Stimulated activated CD4-positive, alpha-beta T cell treated with anti-CD3 and anti-CD28 coated beads, Interleukin-1b, Interleukin-23, amount 100 ng/mL, for 4 hours (primary cell): ENCODE measurements around the gene HSD17B11.
"Not testable (repeated sequence)": the region's sequence is repeated elsewhere in the genome, so short reads cannot be mapped to it uniquely, and the experiment has no call there.

Experiments
- DNase-seq, 2 donors: peaks; one replicate each; pipeline ENCODE4 v3.0.0-alpha.2; 2020; ENCODE audit warnings: low read depth in 2 of 2

The HSD17B11 gene

DNA sequence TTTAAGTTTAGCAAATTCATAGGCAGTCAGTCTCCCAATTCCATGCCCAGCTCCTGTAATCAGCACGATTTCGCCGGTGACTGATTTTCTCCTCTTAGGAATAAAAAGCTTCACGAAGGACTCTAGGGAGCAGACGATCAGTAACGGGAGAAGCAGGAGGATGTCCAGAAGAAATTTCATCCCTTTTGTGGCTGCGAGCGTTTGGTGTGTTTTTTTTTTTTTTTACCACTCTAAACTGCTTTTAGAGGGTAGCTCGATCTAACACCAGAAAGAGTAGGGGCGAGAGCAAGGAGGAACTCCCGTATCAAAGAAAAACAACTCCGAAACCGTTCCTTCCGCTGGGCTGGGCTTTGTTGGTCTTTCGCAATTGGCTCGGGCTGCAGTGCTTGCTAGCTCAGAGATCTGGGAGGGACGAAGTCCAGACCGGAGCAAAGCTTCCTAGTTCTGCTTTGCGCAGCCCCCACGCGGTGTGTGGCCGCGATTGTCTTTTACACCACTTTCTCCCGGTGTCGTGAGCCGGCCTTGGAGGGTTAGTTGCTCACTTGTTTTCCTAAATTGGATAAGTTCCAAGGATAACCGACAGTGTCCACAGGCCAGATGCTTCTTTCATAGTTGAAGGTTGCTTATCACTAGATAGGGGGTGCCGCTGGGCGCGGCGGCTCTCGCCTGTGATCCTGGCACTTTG, at the start of gene HSD17B11:
Gene HSD17B11, minus strand, starts transcription at position 298 of the 685 bp plus-strand sequence. Its CDS starts 118 bp downstream, at position 180.
- peak; percentile 47 to 54 for DNase-seq

DNA sequence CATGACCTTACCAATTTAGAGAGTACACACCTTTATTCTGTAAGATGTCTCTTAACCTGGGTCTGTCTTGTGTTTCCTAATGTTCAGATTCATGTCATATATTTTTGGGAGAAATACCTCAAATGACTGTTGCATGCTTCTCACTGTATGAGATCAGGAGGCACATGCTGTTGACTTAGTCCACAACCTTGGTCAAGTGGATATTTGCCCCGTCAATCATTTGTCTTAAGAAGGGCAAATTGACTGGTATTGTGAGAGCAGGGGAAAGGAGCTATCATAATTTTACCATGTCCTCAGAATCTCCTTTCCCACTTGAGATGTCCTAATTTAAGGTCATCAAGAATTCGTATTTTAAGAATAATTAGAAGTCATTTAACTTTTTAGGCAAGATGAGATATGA, 42.4 kb upstream of the HSD17B11 start:
- DNase-seq = no peak

GRCh38 chr4:87430038-87430437, 39.0 kb upstream of the HSD17B11 start:
- DNase-seq = no peak

- DNase-seq = no peak
These were observed 38.0 kb upstream of the HSD17B11 start for GRCh38 chr4:87428979-87429378.

- no peak for DNase-seq
These were observed 36.5 kb upstream of the HSD17B11 start for GRCh38 chr4:87427518-87427868.

GRCh38 chr4:87426865-87427517, 36.0 kb upstream of the HSD17B11 start:
- no peak for DNase-seq

DNA sequence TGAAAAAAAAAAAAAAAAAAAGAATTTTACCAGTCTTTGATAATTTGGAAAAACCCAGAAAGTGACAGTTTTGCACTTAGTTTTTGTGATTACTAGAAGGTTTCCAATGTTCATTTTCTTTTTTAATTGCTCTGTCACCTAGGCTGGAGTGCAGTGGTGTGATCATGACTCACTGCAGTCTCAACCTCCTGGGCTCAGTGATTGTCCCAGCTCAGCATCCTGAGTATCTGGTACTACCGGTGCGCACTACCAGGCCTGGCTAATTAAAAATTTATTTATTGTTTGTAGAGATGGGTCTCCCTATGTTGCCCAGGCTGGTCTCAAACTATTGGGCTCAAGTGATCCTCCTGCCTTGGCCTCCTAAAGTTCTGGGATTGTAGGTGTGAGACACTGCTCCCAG, 34.7 kb upstream of the HSD17B11 start:
- DNase-seq = no peak

- not testable (repeated sequence) for DNase-seq
These were observed 33.1 kb upstream of the HSD17B11 start for GRCh38 chr4:87424099-87424543.

DNA sequence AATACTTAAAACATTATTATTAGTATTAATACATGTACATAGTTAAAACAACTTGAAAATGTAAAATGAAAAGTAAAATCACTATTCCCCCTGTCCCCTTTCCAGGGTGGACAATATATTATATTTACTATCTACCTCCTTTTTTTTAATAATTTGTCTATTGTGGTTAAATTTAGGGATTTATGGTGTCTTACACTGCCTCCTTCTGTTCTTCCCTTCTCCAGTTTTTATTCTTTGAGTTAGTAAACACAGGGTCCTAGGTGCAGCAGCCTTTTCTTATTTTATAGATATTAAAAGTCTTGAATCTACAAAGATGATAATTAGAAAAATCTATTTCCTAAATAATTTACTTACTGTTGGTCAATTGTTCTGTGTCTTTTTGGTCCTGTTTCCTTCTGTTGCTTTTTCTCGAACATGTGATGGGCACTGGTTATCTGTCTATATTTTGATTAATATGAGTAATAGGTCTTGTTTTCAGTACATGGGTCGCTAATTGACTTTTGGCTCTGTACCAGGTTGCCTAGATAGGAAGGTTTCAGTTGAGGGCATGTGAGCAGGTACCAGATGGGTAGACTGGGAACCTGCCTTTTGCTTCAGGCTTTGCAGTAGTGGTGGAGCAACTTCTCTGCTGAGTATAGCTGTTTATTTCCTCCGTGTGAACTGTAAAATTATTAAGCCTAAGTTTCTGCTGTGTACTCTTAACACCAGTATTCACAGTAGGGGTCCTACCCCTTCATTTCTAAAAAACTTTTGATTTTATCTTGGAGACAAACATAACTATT, 32.5 kb upstream of the HSD17B11 start:
- no peak for DNase-seq

DNA sequence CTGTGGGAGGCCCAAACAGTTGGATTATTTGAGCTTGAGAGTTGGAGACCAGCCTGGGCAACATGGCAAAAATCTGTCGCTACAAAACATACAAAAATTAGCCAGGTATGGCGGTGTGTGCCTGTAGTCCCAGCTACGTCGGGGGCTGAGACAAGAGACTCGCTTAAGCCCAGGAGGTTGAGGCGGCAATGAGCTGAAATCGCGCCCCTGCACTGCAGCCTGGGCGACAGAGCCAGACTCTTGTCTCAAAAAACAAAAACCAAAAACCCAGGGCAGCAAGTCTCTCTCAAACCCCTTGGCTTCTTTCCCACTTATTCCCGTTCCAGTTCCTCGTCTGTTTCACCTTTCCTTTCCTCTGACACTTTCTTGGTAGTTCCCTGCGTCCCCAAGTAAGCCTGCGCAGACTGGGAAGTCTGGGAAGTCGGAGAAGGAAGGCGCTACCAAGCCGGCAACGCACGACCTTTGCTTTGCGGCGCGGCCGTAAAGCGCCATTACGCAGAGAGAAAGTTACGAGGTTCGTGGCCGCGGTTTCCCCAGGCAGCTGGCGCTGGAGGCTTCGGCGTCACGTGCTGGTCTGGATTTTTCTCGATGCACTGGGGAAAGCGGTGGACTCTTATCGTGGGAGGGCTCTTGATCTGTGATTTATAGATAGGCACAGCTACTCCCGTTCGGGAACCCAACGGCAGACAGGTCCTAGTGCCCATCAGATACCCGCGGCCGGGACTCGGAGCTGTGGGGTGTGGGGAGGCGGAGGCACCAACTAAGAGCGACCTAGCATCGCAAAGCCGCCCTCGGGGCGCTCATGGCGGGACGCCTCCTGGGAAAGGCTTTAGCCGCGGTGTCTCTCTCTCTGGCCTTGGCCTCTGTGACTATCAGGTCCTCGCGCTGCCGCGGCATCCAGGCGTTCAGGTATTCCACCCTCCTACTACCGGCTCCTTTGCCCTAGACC, 31.4 kb upstream of the HSD17B11 start, which contains the start of gene NUDT9:
Gene NUDT9, plus strand, starts transcription at position 470 of the 949 bp plus-strand sequence. Its CDS starts 333 bp downstream, at position 803.
- DNase-seq = peak; percentile 66 to 80

DNA sequence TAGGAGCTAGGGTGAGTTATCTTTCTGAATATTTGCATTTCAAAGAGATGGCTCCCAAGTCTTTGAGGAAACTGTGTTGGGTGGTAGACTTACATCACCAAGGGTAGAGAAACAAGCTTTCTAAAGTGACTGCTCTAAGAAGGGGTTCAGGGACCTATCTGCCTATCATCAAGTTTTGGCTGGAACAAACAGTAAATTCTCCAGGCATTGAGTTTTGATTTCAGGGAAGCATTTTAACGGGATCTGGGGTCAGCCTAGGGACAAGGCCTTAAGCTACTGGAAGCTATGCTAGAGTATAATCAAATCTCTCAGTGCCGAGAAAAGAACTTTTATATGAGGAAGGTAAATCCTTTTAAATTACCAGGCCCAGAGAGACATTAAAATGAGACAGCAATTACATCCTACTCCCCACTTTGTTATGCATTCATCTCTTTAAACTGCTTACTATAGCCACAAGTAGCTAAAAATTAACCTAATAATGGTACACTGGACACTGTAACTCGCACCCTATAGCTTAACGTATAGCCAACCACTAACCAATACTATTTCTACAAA, 29.4 kb upstream of the HSD17B11 start:
- no peak for DNase-seq

- DNase-seq = no peak
These were observed 28.7 kb upstream of the HSD17B11 start for GRCh38 chr4:87419578-87420249.

GRCh38 chr4:87418410-87418809, 27.4 kb upstream of the HSD17B11 start:
- not testable (repeated sequence) for DNase-seq

GRCh38 chr4:87416965-87417364, 26.0 kb upstream of the HSD17B11 start:
- DNase-seq = no peak

DNA sequence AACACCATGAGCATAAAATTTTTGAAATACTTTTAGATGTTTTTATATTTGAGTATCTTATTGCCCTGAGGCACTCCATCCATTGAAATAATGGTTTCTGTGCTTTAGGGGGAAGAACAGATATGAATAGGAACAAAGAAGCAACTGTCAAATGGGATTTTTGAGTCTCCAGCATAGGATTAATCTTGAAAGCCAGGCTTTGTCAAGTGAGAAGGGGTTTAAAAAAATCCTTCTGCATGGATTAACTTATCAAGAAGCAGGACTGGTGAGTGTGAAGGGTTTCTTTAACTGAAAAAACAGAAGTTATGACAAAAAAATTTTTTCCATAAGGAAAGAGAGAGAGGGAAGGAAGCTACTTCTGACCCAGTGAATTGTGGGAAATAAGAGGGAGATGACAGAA, 23.8 kb upstream of the HSD17B11 start:
- no peak for DNase-seq

GRCh38 chr4:87410679-87411078, 19.7 kb upstream of the HSD17B11 start:
- no peak for DNase-seq

- no peak for DNase-seq
These were observed 19.2 kb upstream of the HSD17B11 start for GRCh38 chr4:87410157-87410556.

DNA sequence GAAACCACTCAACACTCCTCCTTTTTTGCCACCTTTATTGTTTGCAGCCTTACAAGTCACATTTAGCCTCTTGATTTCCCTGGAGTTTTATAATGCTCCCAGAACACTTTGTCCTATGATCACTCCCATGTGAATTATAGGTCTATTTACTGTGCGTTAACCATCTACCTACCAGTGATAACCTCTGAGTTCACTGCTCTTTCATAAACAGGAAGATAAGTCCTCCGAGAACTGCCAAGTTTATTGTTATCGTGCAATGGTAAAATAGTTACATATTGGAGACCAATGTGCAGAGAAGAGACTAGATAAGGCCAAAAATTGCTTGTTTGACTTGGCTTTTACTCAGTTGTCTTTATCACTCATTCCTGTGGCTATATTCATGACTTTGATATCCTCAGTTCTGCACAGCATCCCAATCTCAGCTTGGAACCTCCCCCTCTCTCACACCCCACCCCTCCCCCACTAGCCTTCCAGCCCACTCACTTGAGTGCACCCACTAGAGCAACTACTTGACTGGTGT, 18.5 kb upstream of the HSD17B11 start:
- no peak for DNase-seq

- DNase-seq = not testable (repeated sequence)
These were observed 15.9 kb upstream of the HSD17B11 start for GRCh38 chr4:87406902-87407301.

DNA sequence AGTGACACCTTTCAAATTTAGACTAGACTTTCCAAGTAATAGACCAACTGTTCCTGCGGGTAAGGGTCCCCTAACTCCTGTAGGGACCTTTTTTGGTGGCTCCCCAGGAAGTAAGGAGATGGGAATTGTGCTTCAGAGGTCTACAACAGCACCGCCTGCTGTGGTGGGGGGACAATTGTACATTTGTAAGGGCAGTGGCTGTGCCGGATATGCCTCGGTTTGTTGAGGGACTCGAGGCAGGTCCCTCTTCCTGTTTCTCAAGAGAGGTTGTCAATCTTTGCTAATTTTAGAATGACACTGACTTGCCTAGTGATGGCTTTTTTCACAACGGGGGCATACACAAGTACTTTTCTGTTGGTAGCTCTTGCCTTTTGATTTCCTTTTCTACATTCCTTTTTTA, 15.5 kb upstream of the HSD17B11 start:
- no peak for DNase-seq
